RWPE2 (cell line): ENCODE measurements around the gene UBXN7.
"Not testable (repeated sequence)": the region's sequence is repeated elsewhere in the genome, so short reads cannot be mapped to it uniquely, and the experiment has no call there.

Source experiments
- ATAC-seq: fragments of 200-7000 bp; cut with Tn5 transposase; 3 replicates; pipeline ENCODE4 v1.9.1; 2021; ENCODE audit warnings: low read depth
- DNase-seq: peaks from one replicate; pipeline ENCODE4 v3.0.0-alpha.2; 2020; ENCODE audit warnings: low spot score
- H3K27ac ChIP-seq: fragments of 450-650 bp; 2 replicates; pipeline ENCODE4 v1.5.1; 2017; ENCODE audit warnings: mild to moderate bottlenecking; ENCODE audit not compliant: poor library complexity, severe bottlenecking
- H3K27me3 ChIP-seq: fragments of 250-450 bp; sonication (Bioruptor Pico); 2 replicates; pipeline ENCODE4 v1.5.1; 2021; ENCODE audit warnings: mild to moderate bottlenecking, moderate library complexity; ENCODE audit not compliant: insufficient read depth, poor library complexity, severe bottlenecking
- H3K36me3 ChIP-seq: fragments of 250-450 bp; sonication (Bioruptor Pico); 2 replicates; pipeline ENCODE4 v1.5.1; 2020; ENCODE audit warnings: low read depth, mild to moderate bottlenecking, moderate library complexity
- H3K4me1 ChIP-seq: fragments of 250-450 bp; sonication (Bioruptor Pico); 2 replicates; pipeline ENCODE4 v1.5.1; 2021; ENCODE audit warnings: mild to moderate bottlenecking, moderate library complexity; ENCODE audit not compliant: insufficient read depth, poor library complexity, severe bottlenecking
- H3K4me3 ChIP-seq: fragments of 250-450 bp; sonication (Bioruptor Pico); 2 replicates; pipeline ENCODE4 v1.5.1; 2021; ENCODE audit warnings: mild to moderate bottlenecking, moderate library complexity; ENCODE audit not compliant: severe bottlenecking
- H3K9me3 ChIP-seq: fragments of 250-450 bp; sonication (Bioruptor Pico); 2 replicates; pipeline ENCODE4 v1.5.1; 2021; ENCODE audit warnings: mild to moderate bottlenecking, moderate library complexity; ENCODE audit not compliant: severe bottlenecking
- TF ChIP-seq, protein P1 (sequence below): fragments of 450-650 bp; IDR thresholded peaks from one replicate; pipeline ENCODE4 v1.5.1; 2017; ENCODE audit warnings: mild to moderate bottlenecking, moderate library complexity; ENCODE audit not compliant: poor library complexity, severe bottlenecking

Gene UBXN7

GRCh38 chr3:196323691-196324090, 108.5 kb downstream of the UBXN7 start:
- Histone ChIP-seq H3K4me1 (peaks cover 11% of the 10 kb centered on the region), H3K4me3 (no peak overlapping the region), H3K36me3 (no peaks in the 10 kb centered on the region), H3K27me3 (no peaks in the 10 kb centered on the region), H3K27ac (no peak overlapping the region), H3K9me3 (no peaks in the 10 kb centered on the region)
- TF ChIP-seq, protein P1, sequence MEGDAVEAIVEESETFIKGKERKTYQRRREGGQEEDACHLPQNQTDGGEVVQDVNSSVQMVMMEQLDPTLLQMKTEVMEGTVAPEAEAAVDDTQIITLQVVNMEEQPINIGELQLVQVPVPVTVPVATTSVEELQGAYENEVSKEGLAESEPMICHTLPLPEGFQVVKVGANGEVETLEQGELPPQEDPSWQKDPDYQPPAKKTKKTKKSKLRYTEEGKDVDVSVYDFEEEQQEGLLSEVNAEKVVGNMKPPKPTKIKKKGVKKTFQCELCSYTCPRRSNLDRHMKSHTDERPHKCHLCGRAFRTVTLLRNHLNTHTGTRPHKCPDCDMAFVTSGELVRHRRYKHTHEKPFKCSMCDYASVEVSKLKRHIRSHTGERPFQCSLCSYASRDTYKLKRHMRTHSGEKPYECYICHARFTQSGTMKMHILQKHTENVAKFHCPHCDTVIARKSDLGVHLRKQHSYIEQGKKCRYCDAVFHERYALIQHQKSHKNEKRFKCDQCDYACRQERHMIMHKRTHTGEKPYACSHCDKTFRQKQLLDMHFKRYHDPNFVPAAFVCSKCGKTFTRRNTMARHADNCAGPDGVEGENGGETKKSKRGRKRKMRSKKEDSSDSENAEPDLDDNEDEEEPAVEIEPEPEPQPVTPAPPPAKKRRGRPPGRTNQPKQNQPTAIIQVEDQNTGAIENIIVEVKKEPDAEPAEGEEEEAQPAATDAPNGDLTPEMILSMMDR: no peak
- no peak for DNase-seq
- no peak for ATAC-seq

DNA sequence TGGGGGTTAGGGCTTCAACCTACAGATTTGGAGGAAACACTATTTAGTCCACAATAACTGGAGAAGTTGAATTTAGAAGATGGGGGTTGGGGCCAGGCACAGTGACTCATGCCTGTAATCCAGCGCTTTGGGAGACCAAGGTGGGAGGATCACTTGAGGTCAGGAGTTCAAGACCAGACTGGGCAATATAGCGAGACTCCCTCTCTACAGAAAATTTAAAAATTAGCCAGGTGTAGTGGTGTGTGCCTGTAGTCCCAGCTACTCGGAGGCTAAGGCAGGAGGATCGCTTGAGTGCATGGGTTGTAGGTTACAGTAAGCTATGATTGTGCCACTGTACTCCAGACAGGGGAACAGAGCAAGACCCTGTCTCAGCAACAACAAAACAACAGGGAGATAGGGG, 109.2 kb downstream of the UBXN7 start:
- no peaks in the 10 kb centered on the region for H3K9me3 ChIP-seq
- DNase-seq (no peak), ATAC-seq (no peak)
- TF ChIP-seq, protein P1: no peak
- no peaks in the 10 kb centered on the region for H3K27me3 ChIP-seq
- peaks cover 11% of the 10 kb centered on the region for H3K4me1 ChIP-seq
- H3K4me3 ChIP-seq: no peak overlapping the region
- H3K36me3 ChIP-seq: no peaks in the 10 kb centered on the region
- H3K27ac ChIP-seq: no peak overlapping the region

GRCh38 chr3:196321162-196321561, 111.1 kb downstream of the UBXN7 start:
- no peak for ATAC-seq
- H3K4me1 ChIP-seq: peaks cover 16% of the 10 kb centered on the region
- TF ChIP-seq, protein P1: no peak
- no peak for DNase-seq
- peak overlapping the region; percentile 80 for H3K27ac ChIP-seq
- no peak overlapping the region for H3K4me3 ChIP-seq
- no peaks in the 10 kb centered on the region for H3K27me3 ChIP-seq
- peaks cover 4% of the 10 kb centered on the region for H3K36me3 ChIP-seq
- no peaks in the 10 kb centered on the region for H3K9me3 ChIP-seq

DNA sequence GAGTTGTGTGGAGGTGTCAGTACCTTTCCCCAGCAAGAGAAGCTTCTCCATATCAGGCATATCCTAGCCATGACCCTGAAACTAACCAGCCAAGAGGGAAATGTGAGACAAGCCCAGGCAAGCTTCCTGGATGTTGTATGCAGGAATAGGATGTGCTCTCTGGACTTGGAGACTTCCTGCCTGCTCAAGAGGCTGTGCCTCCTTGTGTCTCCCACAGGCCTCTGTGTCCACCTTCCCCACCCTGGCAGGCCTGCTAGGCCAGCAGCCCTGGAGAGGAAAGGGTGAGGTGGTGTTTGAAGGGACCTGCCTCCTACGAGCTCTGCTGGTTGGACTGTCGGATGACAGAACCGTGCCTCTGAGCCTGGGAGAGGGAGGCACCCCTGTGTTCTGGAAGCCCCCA, 112.1 kb downstream of the UBXN7 start:
- Histone ChIP-seq H3K36me3 (peaks cover 12% of the 10 kb centered on the region), H3K27ac (peak overlapping the region; percentile 80), H3K9me3 (no peaks in the 10 kb centered on the region), H3K4me1 (peaks cover 19% of the 10 kb centered on the region), H3K27me3 (no peaks in the 10 kb centered on the region), H3K4me3 (no peak overlapping the region)
- ATAC-seq: peak; percentile 79
- no peak for DNase-seq
- TF ChIP-seq, protein P1: no peak

GRCh38 chr3:196317687-196318467, 114.3 kb downstream of the UBXN7 start, which contains the start of gene DYNLT2B:
Gene DYNLT2B, minus strand, starts transcription at chr3:196318240. Its CDS starts 88 bp downstream, at chr3:196318152.
- peak; percentile 79 for ATAC-seq
- Histone ChIP-seq H3K27ac (peak within 1 kb of the TSS; percentile 80), H3K36me3 (peaks cover 16% of the 10 kb centered on the region), H3K4me3 (peak within 1 kb of the TSS; percentile 84), H3K4me1 (peaks cover 19% of the 10 kb centered on the region), H3K9me3 (no peaks in the 10 kb centered on the region), H3K27me3 (no peaks in the 10 kb centered on the region)
- TF ChIP-seq, protein P1: no peak
- peak; percentile 80 for DNase-seq

DNA sequence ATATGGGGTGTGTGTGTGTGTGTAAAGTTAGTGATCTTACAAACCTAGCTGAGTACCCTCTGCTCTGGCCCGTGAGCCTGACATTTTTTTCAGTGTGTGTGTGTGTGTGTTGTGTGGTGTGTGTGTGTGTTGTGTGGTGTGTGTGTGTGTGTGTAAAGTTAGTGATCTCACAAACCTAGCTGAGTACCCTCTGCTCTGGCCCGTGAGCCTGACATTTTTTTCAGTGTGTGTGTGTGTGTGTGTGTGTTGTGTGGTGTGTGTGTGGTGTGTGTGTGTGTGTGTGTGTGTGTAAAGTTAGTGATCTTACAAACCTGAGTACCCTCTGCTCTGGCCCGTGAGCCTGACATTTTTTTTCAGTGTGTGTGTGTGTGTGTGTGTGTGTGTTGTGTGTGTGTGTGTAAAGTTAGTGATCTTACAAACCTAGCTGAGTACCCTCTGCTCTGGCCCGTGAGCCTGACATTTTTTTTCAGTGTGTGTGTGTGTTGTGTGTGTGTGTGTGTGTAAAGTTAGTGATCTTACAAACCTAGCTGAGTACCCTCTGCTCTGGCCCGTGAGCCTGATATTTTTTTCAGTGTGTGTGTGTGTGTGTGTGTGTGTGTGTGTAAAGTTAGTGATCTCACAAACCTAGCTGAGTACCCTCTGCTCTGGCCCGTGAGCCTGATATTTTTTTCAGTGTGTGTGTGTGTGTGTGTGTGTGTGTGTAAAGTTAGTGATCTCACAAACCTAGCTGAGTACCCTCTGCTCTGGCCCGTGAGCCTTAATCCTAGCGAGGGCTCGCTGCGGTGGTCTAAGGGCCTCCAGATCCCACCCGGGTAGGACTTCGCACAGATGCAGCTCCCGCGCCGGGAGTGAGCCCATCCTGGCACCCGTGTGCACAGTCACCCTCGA, 115.2 kb downstream of the UBXN7 start:
- peaks cover 16% of the 10 kb centered on the region for H3K36me3 ChIP-seq
- H3K27me3 ChIP-seq, DNase-seq, ATAC-seq, H3K9me3 ChIP-seq: not testable (repeated sequence)
- H3K27ac ChIP-seq: peak overlapping the region; percentile 80
- peaks cover 19% of the 10 kb centered on the region for H3K4me1 ChIP-seq
- H3K4me3 ChIP-seq: peak overlapping the region; percentile 84
